K562 (cell line): ENCODE measurements around the gene FBXO36. TPM values are rescaled to one million over a fixed set of nuclear protein-coding genes. Genes with fewer than 3 reads are reported as not detected.

ENCODE experiments used
- ATF7 ChIP-seq: fragments of 450-650 bp; IDR thresholded peaks from 2 replicates; pipeline ENCODE4 v1.7.1; 2014; ENCODE audit warnings: mild to moderate bottlenecking, moderate library complexity
- BDP1 ChIP-seq: IDR thresholded peaks from 3 replicates; pipeline ENCODE4 v1.6.1; 2011; ENCODE audit not compliant: insufficient read length, insufficient read depth
- ESRRB ChIP-seq: fragments of 250-450 bp; sonication (Bioruptor Pico); IDR thresholded peaks from 2 replicates; pipeline ENCODE4 v1.5.0; 2020; ENCODE audit warnings: mild to moderate bottlenecking, moderate library complexity, borderline replicate concordance
- TAF7 ChIP-seq: fragments of 450-650 bp; IDR thresholded peaks from 2 replicates; pipeline ENCODE4 v1.6.1; 2016; ENCODE audit warnings: missing genetic modification characterization, missing compliant biosample characterization
- ZNF165 ChIP-seq: fragments of 250-450 bp; sonication (Bioruptor Pico); IDR thresholded peaks from 2 replicates; pipeline ENCODE4 v1.4.0; 2020; ENCODE audit warnings: borderline replicate concordance
- polyA plus RNA-seq, 8 experiments: library from polyadenylated mRNA; depleted of rRNA in 4 of 8; stranded (reverse) in 5 of 8; unstranded in 3 of 8; fragments of >200 nt; fragmentation: Nextera tagmentation in 2 of 8; fragmentation: Illumina TruSeq in 1 of 8; extraction: Ambion mirVana in 2 of 8; extraction: Trizol in 1 of 8; gene quantifications; 2 replicates each; pipeline versions ENCODE4 v1.2.1 to v1.2.3, GENCODE V29; 2011 to 2014; ENCODE audit warnings: inconsistent platforms in 1 of 8, missing spikeins in 1 of 8
- total RNA-seq, 7 experiments: library from RNA; depleted of rRNA in 6 of 7; stranded (reverse); fragments of >200 nt in 6 of 7; fragmentation: Illumina TruSeq in 2 of 7; extraction: Trizol in 2 of 7; gene quantifications; 2 replicates each; pipeline versions ENCODE4 v1.2.1 to v1.2.3, GENCODE V29; 2011 to 2021; ENCODE audit warnings: low replicate concordance in 1 of 7
- TF ChIP-seq, protein P1 (sequence below): fragments of 250-450 bp; sonication (Bioruptor Pico); IDR thresholded peaks from 2 replicates; pipeline ENCODE4 v1.5.0; 2021
- TF ChIP-seq, protein P2 (sequence below): fragments of 450-650 bp; IDR thresholded peaks from 2 replicates; pipeline ENCODE4 v1.7.1; 2018; ENCODE audit warnings: mild to moderate bottlenecking, low read depth; ENCODE audit not compliant: partially characterized antibody

FBXO36 gene
- total and polyA plus RNA-seq, 9 of the 15 experiments (the other 6 are each of a cell fraction or from before 2014, with no cell fraction given): 0.40 to 0.91 (median 0.58) TPM

DNA sequence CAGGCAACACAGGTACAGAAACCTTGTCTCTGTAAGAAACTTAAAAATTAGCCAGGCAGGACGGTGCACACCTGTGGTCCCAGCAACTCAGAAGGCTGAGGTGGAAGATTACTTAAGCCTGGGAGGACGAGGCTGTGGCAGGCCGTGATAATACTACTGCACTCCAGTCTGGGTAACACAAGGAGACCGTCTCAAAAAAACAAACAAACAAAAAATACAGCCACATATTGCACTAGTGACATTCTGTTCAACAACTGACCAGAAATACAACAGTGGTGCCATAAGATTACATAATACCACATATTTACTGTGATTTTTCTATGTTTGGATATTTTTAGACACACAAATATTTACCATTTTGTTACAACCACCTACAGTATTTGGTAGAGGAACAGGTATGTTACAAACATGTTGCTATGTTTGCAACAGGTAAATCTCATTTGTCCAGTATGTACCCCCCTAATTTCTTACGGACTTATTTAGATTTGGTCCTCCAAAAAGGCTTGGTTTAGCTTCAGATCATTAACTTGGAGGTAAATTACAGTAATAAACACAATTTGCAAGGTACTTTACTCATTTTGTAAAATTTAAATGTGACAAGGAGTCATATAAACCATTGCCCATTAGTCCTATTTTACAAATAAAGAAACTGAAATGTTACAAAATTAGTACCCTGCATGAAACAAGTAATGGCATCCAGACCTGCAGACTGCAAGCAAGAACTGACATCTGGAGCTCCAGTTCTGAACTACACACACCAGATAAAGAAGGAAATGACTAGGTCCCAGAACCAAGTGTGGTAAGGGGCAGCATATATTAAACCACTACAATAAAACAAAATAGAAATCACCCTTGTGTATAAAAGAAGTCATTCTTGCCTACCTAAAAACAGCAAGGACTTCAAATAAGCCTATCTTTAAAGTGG, 37.3 kb upstream of the FBXO36 start (continued):
- TF ChIP-seq, protein P1, sequence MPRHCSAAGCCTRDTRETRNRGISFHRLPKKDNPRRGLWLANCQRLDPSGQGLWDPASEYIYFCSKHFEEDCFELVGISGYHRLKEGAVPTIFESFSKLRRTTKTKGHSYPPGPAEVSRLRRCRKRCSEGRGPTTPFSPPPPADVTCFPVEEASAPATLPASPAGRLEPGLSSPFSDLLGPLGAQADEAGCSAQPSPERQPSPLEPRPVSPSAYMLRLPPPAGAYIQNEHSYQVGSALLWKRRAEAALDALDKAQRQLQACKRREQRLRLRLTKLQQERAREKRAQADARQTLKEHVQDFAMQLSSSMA (CRISPR knock-in tag): no peak
- TF ChIP-seq, protein P2, sequence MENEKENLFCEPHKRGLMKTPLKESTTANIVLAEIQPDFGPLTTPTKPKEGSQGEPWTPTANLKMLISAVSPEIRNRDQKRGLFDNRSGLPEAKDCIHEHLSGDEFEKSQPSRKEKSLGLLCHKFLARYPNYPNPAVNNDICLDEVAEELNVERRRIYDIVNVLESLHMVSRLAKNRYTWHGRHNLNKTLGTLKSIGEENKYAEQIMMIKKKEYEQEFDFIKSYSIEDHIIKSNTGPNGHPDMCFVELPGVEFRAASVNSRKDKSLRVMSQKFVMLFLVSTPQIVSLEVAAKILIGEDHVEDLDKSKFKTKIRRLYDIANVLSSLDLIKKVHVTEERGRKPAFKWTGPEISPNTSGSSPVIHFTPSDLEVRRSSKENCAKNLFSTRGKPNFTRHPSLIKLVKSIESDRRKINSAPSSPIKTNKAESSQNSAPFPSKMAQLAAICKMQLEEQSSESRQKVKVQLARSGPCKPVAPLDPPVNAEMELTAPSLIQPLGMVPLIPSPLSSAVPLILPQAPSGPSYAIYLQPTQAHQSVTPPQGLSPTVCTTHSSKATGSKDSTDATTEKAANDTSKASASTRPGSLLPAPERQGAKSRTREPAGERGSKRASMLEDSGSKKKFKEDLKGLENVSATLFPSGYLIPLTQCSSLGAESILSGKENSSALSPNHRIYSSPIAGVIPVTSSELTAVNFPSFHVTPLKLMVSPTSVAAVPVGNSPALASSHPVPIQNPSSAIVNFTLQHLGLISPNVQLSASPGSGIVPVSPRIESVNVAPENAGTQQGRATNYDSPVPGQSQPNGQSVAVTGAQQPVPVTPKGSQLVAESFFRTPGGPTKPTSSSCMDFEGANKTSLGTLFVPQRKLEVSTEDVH: no peak
- no peak for TF ChIP-seq ZNF165
- TF ChIP-seq BDP1: no peak
- no peak for TF ChIP-seq ATF7
- TF ChIP-seq TAF7 (tag): no peak
- TF ChIP-seq ESRRB (CRISPR knock-in tag): no peak
